Measurements from ENCODE around the gene PGM2L1.

Gene PGM2L1

DNA sequence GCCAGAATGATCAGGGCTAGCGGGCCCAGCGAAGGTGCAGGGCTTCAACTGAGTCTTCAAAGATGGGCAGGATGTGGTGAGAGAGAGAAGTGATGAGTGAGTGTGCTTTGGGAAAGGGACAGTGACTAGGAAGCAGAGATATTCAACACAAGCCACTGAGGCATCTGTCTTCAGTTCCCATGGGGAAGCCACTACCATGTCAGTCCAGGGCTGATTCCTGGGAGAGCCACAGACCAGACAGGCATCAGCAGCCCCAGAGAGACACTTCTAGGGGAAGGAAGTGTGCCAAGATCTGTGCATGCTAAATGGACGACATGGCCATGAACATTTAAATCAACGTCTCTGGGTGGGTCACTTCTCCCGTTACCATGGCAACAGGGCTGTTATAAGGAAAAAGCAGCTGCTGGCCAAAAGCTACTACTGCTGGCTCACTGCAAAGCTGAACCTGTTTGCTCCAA is 115.3 kb downstream of the PGM2L1 start:
- DNase-seq = no peak
- TF ChIP-seq GATA1 (IDR thresholded peaks at IDR 0.05; ENCODE audit: low read depth, low read length) = no peak
- no peak for TF ChIP-seq POLR2A (IDR thresholded peaks at IDR 0.05; ENCODE audit: low read length)

DNA sequence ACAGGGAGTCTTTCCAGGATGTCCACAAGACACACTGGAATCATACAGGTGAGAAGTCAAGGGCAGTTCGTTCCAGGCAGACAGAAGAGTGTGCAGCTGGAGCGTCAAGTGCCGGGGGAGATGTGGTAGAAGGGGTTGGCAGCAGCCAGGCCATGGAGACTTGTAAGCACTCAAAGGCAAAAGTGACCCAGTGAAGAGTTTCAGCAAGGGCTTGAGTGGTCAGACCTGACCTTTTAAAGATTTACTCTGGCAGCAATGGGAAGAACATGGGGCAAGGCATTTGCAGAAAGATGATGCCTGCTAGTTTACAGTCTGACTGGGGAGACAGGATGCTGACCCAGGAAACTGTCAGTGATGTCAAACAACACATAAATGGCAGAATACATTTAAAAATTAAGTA is 115.8 kb downstream of the PGM2L1 start:
- DNase-seq = no peak

DNA sequence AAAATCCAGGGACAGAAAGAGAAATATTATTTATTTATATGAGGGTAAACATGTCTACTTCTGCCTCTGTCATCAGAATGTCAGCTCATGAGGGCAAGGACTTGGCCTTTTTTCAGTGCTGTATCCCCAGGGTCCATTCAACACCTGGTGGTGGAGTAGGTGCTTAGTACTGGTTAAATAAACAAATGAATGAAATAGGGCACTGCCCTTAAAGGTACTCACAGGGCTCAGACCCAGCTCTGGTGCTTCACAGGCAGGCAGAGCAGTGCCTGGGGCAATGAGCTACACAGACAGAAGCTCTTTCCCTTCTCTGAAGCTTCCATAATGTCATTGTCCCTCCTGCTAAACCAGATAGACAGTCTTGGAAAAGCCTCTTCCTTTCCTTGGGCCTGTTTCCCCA is 117.7 kb downstream of the PGM2L1 start:
- DNase-seq = no peak
- TF ChIP-seq GATA1 (IDR thresholded peaks at IDR 0.05; ENCODE audit: low read depth, low read length) (no peak), POLR2A (IDR thresholded peaks at IDR 0.05; ENCODE audit: low read length) (no peak)

More for the DNA sequence above, 115.8 kb downstream of the PGM2L1 start:
- no peak for TF ChIP-seq GATA1 (IDR thresholded peaks at IDR 0.05; ENCODE audit: low read depth, low read length)
- no peak for TF ChIP-seq POLR2A (IDR thresholded peaks at IDR 0.05; ENCODE audit: low read length)

Measured in erythroblast (primary cell).